HepG2 (cell line): Measurements from ENCODE around the gene CDK11B. TPM values are rescaled to one million over a fixed set of nuclear protein-coding genes. Genes with fewer than 3 reads are reported as not detected.

ENCODE experiments used
- HNRNPH1 ChIP-seq: fragments of 200-400 bp; formaldehyde crosslinking; optimal IDR thresholded peaks from 2 replicates; pipeline ENCODE3; 2017; ENCODE audit warnings: mild to moderate bottlenecking, low read depth, low read length
- JUND ChIP-seq: sonication (generic); formaldehyde crosslinking; IDR thresholded peaks from 2 replicates; pipeline ENCODE4 v1.8.0; 2022; ENCODE audit warnings: mild to moderate bottlenecking, missing genetic modification reagents
- MAFG ChIP-seq: sonication (generic); formaldehyde crosslinking; IDR thresholded peaks from 2 replicates; pipeline ENCODE4 v1.5.1; 2020; ENCODE audit warnings: mild to moderate bottlenecking, missing genetic modification reagents
- MBD4 ChIP-seq: IDR thresholded peaks from 2 replicates; pipeline ENCODE4 v1.6.1; 2012; ENCODE audit warnings: low read length, inconsistent platforms, borderline replicate concordance
- MXD4 ChIP-seq: IDR thresholded peaks from 2 replicates; pipeline ENCODE4 v1.6.1; 2016; ENCODE audit warnings: mild to moderate bottlenecking, missing biosample characterization, missing genetic modification reagents
- SUZ12 ChIP-seq: fragments of 150-350 bp; IDR thresholded peaks from 2 replicates; pipeline ENCODE4 v1.6.1; 2014; ENCODE audit warnings: low read depth, low read length
- ZBTB20 ChIP-seq: sonication (generic); formaldehyde crosslinking; IDR thresholded peaks from 2 replicates; pipeline ENCODE4 v1.8.1; 2023; ENCODE audit warnings: missing genetic modification reagents, low read depth, mild to moderate bottlenecking, borderline replicate concordance
- ZEB1 ChIP-seq: IDR thresholded peaks from 2 replicates; pipeline ENCODE4 v1.6.1; 2012; ENCODE audit warnings: mild to moderate bottlenecking, low read depth, inconsistent platforms; ENCODE audit not compliant: insufficient replicate concordance
- ZNF143 ChIP-seq: sonication (generic); formaldehyde crosslinking; IDR thresholded peaks from 2 replicates; pipeline ENCODE4 v1.4.0; 2020; ENCODE audit warnings: missing genetic modification reagents
- ZNF17 ChIP-seq: sonication (generic); formaldehyde crosslinking; IDR thresholded peaks from 2 replicates; pipeline ENCODE4 v1.5.0; 2020; ENCODE audit warnings: mild to moderate bottlenecking, missing genetic modification reagents
- ZNF329 ChIP-seq: sonication (generic); formaldehyde crosslinking; IDR thresholded peaks from 2 replicates; pipeline ENCODE4 v1.9.0; 2021; ENCODE audit warnings: low read depth, mild to moderate bottlenecking, missing genetic modification reagents
- polyA plus RNA-seq, 8 experiments: library from polyadenylated mRNA; depleted of rRNA in 3 of 8; stranded (reverse) in 7 of 8; unstranded in 1 of 8; fragments of >200 nt; fragmentation: Illumina TruSeq in 4 of 8; extraction: Trizol in 4 of 8; gene quantifications; 2 replicates each; pipeline versions ENCODE4 v1.2.1 to v1.2.3, GENCODE V29; 2011 to 2016; ENCODE audit warnings: low read depth in 4 of 8, missing spikeins in 1 of 8, mixed read lengths in 1 of 8; ENCODE audit not compliant: insufficient read depth in 1 of 8
- total RNA-seq, 5 experiments: library from RNA; depleted of rRNA; stranded (reverse); fragments of >200 nt; fragmentation: Illumina TruSeq; extraction: Trizol; gene quantifications; 2 replicates each; pipeline ENCODE4 v1.2.3, GENCODE V29; 2016; ENCODE audit warnings: low read depth in 1 of 5
- TF ChIP-seq, protein P1 (sequence below): sonication (generic); formaldehyde crosslinking; IDR thresholded peaks from 2 replicates; pipeline ENCODE4 v1.4.0; 2020; ENCODE audit warnings: mild to moderate bottlenecking, missing genetic modification reagents
- TF ChIP-seq, protein P2 (sequence below): sonication (generic); formaldehyde crosslinking; IDR thresholded peaks from 2 replicates; pipeline ENCODE4 v1.8.0; 2022; ENCODE audit warnings: missing genetic modification reagents, low read depth, mild to moderate bottlenecking, borderline replicate concordance
- TF ChIP-seq, protein P3 (sequence below): sonication (generic); formaldehyde crosslinking; IDR thresholded peaks from 2 replicates; pipeline ENCODE4 v1.4.0; 2020; ENCODE audit warnings: missing genetic modification reagents
- TF ChIP-seq, protein P4 (sequence below): sonication (generic); formaldehyde crosslinking; IDR thresholded peaks from 2 replicates; pipeline ENCODE4 v1.4.0; 2020; ENCODE audit warnings: missing genetic modification reagents
- TF ChIP-seq, protein P5 (sequence below): sonication (generic); formaldehyde crosslinking; conservative IDR thresholded peaks from 2 replicates; pipeline ENCODE4 v1.4.0; 2020; ENCODE audit warnings: missing genetic modification reagents
- TF ChIP-seq, protein P6 (sequence below): sonication (generic); formaldehyde crosslinking; IDR thresholded peaks from 2 replicates; pipeline ENCODE4 v1.4.0; 2020; ENCODE audit warnings: low read depth, mild to moderate bottlenecking, missing genetic modification reagents
- TF ChIP-seq, protein P7 (sequence below): sonication (generic); formaldehyde crosslinking; IDR thresholded peaks from 2 replicates; pipeline ENCODE4 v1.4.0; 2020; ENCODE audit warnings: missing genetic modification reagents

CDK11B gene
- total and polyA plus RNA-seq, 2 of the 13 experiments (the other 11 are each of a cell fraction or from before 2014, with no cell fraction given) = 3.6 to 15.1 TPM

DNA sequence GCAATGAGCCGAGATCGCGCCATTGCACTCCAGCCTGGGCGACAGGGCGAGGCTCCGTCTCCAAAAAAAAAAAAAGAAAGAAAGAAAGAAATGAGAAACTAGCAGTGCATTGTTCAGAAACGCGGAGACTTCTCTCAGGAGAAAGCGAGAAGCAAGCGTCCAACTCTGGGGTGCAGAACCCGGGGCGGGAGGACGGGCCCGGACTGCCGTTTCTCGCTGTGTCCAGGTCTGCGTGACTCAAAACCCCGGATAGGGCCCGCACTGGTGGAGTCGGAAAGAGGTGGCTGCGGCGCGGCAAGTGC lies 43.9 kb downstream of the CDK11B start (continued):
- TF ChIP-seq, protein P1, sequence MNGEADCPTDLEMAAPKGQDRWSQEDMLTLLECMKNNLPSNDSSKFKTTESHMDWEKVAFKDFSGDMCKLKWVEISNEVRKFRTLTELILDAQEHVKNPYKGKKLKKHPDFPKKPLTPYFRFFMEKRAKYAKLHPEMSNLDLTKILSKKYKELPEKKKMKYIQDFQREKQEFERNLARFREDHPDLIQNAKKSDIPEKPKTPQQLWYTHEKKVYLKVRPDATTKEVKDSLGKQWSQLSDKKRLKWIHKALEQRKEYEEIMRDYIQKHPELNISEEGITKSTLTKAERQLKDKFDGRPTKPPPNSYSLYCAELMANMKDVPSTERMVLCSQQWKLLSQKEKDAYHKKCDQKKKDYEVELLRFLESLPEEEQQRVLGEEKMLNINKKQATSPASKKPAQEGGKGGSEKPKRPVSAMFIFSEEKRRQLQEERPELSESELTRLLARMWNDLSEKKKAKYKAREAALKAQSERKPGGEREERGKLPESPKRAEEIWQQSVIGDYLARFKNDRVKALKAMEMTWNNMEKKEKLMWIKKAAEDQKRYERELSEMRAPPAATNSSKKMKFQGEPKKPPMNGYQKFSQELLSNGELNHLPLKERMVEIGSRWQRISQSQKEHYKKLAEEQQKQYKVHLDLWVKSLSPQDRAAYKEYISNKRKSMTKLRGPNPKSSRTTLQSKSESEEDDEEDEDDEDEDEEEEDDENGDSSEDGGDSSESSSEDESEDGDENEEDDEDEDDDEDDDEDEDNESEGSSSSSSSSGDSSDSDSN (CRISPR knock-in tag) = 0 out of 2 replicates have a peak, but pooled peaks have one; percentile 8
- TF ChIP-seq MXD4 (CRISPR knock-in tag) (no peak), ZBTB20 (CRISPR knock-in tag) (no peak), MAFG (CRISPR knock-in tag) (no peak), SUZ12 (no peak), MBD4 (no peak), ZEB1 (no peak), JUND (CRISPR knock-in tag) (no peak), ZNF17 (CRISPR knock-in tag) (no peak), ZNF143 (no peak), HNRNPH1 (no peak), ZNF329 (no peak)
- TF ChIP-seq, protein P2, sequence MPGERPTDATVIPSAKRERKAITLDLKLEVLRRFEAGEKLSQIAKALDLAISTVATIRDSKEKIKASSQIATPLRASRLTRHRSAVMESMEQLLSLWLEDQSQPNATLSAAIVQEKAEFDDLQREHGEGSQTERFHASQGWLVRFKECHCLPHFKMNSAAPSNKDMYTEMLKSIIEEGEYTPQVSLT (CRISPR knock-in tag) = no peak
- TF ChIP-seq, protein P3, sequence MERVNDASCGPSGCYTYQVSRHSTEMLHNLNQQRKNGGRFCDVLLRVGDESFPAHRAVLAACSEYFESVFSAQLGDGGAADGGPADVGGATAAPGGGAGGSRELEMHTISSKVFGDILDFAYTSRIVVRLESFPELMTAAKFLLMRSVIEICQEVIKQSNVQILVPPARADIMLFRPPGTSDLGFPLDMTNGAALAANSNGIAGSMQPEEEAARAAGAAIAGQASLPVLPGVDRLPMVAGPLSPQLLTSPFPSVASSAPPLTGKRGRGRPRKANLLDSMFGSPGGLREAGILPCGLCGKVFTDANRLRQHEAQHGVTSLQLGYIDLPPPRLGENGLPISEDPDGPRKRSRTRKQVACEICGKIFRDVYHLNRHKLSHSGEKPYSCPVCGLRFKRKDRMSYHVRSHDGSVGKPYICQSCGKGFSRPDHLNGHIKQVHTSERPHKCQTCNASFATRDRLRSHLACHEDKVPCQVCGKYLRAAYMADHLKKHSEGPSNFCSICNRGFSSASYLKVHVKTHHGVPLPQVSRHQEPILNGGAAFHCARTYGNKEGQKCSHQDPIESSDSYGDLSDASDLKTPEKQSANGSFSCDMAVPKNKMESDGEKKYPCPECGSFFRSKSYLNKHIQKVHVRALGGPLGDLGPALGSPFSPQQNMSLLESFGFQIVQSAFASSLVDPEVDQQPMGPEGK (CRISPR knock-in tag) = no peak
- TF ChIP-seq, protein P4, sequence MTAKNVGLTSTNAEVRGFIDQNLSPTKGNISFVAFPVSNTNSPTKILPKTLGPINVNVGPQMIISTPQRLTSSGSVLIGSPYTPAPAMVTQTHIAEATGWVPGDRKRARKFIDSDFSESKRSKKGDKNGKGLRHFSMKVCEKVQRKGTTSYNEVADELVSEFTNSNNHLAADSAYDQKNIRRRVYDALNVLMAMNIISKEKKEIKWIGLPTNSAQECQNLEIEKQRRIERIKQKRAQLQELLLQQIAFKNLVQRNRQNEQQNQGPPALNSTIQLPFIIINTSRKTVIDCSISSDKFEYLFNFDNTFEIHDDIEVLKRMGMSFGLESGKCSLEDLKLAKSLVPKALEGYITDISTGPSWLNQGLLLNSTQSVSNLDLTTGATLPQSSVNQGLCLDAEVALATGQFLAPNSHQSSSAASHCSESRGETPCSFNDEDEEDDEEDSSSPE (CRISPR knock-in tag) = 0 out of 2 replicates have a peak, but pooled peaks have one; percentile 15
- TF ChIP-seq, protein P5, sequence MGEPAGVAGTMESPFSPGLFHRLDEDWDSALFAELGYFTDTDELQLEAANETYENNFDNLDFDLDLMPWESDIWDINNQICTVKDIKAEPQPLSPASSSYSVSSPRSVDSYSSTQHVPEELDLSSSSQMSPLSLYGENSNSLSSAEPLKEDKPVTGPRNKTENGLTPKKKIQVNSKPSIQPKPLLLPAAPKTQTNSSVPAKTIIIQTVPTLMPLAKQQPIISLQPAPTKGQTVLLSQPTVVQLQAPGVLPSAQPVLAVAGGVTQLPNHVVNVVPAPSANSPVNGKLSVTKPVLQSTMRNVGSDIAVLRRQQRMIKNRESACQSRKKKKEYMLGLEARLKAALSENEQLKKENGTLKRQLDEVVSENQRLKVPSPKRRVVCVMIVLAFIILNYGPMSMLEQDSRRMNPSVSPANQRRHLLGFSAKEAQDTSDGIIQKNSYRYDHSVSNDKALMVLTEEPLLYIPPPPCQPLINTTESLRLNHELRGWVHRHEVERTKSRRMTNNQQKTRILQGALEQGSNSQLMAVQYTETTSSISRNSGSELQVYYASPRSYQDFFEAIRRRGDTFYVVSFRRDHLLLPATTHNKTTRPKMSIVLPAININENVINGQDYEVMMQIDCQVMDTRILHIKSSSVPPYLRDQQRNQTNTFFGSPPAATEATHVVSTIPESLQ (CRISPR knock-in tag) = no peak
- TF ChIP-seq, protein P6, sequence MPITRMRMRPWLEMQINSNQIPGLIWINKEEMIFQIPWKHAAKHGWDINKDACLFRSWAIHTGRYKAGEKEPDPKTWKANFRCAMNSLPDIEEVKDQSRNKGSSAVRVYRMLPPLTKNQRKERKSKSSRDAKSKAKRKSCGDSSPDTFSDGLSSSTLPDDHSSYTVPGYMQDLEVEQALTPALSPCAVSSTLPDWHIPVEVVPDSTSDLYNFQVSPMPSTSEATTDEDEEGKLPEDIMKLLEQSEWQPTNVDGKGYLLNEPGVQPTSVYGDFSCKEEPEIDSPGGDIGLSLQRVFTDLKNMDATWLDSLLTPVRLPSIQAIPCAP (CRISPR knock-in tag) = no peak
- TF ChIP-seq, protein P7, sequence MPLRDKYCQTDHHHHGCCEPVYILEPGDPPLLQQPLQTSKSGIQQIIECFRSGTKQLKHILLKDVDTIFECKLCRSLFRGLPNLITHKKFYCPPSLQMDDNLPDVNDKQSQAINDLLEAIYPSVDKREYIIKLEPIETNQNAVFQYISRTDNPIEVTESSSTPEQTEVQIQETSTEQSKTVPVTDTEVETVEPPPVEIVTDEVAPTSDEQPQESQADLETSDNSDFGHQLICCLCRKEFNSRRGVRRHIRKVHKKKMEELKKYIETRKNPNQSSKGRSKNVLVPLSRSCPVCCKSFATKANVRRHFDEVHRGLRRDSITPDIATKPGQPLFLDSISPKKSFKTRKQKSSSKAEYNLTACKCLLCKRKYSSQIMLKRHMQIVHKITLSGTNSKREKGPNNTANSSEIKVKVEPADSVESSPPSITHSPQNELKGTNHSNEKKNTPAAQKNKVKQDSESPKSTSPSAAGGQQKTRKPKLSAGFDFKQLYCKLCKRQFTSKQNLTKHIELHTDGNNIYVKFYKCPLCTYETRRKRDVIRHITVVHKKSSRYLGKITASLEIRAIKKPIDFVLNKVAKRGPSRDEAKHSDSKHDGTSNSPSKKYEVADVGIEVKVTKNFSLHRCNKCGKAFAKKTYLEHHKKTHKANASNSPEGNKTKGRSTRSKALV = 0 out of 2 replicates have a peak, but pooled peaks have one; percentile 8
